Fibroblast of lung (primary cell): ENCODE results near the gene MORN4. TPM values are rescaled to one million over a fixed set of nuclear protein-coding genes. Genes with fewer than 3 reads are reported as not detected.

Experiments
- DNase-seq, 2 donors: peaks; one replicate each; pipeline versions ENCODE4 v3.0.0 to v3.0.0-alpha.2; 2010; ENCODE audit warnings: low read depth in 2 of 2
- H2AFZ ChIP-seq: 2 replicates; pipeline ENCODE4 v1.5.1; 2012; ENCODE audit warnings: low read length, control low read depth, inconsistent platforms
- H3K27ac ChIP-seq: 2 replicates; pipeline ENCODE4 v1.5.1; 2011; ENCODE audit warnings: low read length, control low read depth; ENCODE audit not compliant: insufficient read depth
- H3K27me3 ChIP-seq: 2 replicates; pipeline ENCODE4 v1.5.1; 2011; ENCODE audit warnings: mild to moderate bottlenecking, low read length; ENCODE audit not compliant: control insufficient read depth, insufficient read depth
- H3K36me3 ChIP-seq: 2 replicates; pipeline ENCODE4 v1.5.1; 2011; ENCODE audit warnings: low read length; ENCODE audit not compliant: control insufficient read depth, insufficient read depth
- H3K4me1 ChIP-seq: 2 replicates; pipeline ENCODE4 v1.5.1; 2011; ENCODE audit warnings: low read length; ENCODE audit not compliant: control insufficient read depth, insufficient read depth; ENCODE audit errors: extremely low read depth
- H3K4me2 ChIP-seq: 2 replicates; pipeline ENCODE4 v1.5.1; 2011; ENCODE audit warnings: low read length, control low read depth; ENCODE audit not compliant: insufficient read depth; ENCODE audit errors: extremely low read depth
- H3K4me3 ChIP-seq, 4 experiments: fragments of 200-600 bp in 1 of 4; sonication (generic) in 1 of 4; replicated peaks in 1 of 4; 2 replicates each; pipeline ENCODE4 v1.5.1; 2011 to 2016; ENCODE audit warnings: low read length in 4 of 4, low read depth in 3 of 4, mild to moderate bottlenecking in 3 of 4, control low read depth in 2 of 4, inconsistent platforms in 1 of 4, mixed read lengths in 1 of 4; ENCODE audit not compliant: insufficient read depth in 1 of 4; ENCODE audit errors: control extremely low read depth in 1 of 4
- H3K79me2 ChIP-seq: 2 replicates; pipeline ENCODE4 v1.5.1; 2012; ENCODE audit warnings: mild to moderate bottlenecking, low read length, inconsistent platforms; ENCODE audit not compliant: control insufficient read depth, insufficient read depth
- H3K9ac ChIP-seq: 2 replicates; pipeline ENCODE4 v1.5.1; 2011; ENCODE audit warnings: mild to moderate bottlenecking, low read length, control low read depth; ENCODE audit not compliant: insufficient read depth
- H3K9me3 ChIP-seq: 2 replicates; pipeline ENCODE4 v1.5.1; 2012; ENCODE audit warnings: low read depth, low read length; ENCODE audit not compliant: control insufficient read depth, insufficient read depth
- H4K20me1 ChIP-seq: 2 replicates; pipeline ENCODE4 v1.5.1; 2011; ENCODE audit warnings: low read length; ENCODE audit not compliant: control insufficient read depth, insufficient read depth; ENCODE audit errors: extremely low read depth
- CTCF ChIP-seq, 2 donors: IDR thresholded peaks in 1 of 2; conservative IDR thresholded peaks in 1 of 2; 1 replicate in 1 of 2; 2 replicates in 1 of 2; pipeline ENCODE4 v1.5.1; 2011 to 2012; ENCODE audit warnings: low read length in 2 of 2, control low read depth in 1 of 2, inconsistent platforms in 1 of 2, low read depth in 1 of 2, mild to moderate bottlenecking in 1 of 2
- EZH2 ChIP-seq: IDR thresholded peaks from 2 replicates; pipeline ENCODE4 v1.5.1; 2012; ENCODE audit warnings: low read length, control low read depth, mild to moderate bottlenecking; ENCODE audit errors: missing control alignments
- polyA minus RNA-seq: library from RNA; depleted of rRNA, polyadenylated mRNA; stranded (reverse); fragments of >200 nt; gene quantifications from 2 replicates; pipeline ENCODE4 v1.2.3, GENCODE V29; 2011; ENCODE audit warnings: low replicate concordance
- polyA plus RNA-seq, 2 donors: library from polyadenylated mRNA; depleted of rRNA in 1 of 2; stranded (reverse) in 1 of 2; unstranded in 1 of 2; fragments of >200 nt; gene quantifications; 2 replicates each; pipeline ENCODE4 v1.2.1, GENCODE V29; 2011 to 2012; ENCODE audit warnings: missing spikeins in 1 of 2
- total RNA-seq: library from RNA; depleted of rRNA; stranded (reverse); fragments of >200 nt; gene quantifications from 2 replicates; pipeline ENCODE4 v1.2.1, GENCODE V29; 2014

Gene MORN4
- 6.4 and 13.4 TPM in 2 replicates for total RNA-seq
- polyA plus RNA-seq = 11.0 and 13.2 TPM in 2 replicates
- 11.6 and 12.1 TPM in 2 replicates for polyA plus RNA-seq (2012)
- 2.2 and 3.7 TPM in 2 replicates for polyA minus RNA-seq

- Histone ChIP-seq H3K9me3 (no peaks in the 10 kb centered on the region), H3K9ac (peak within 1 kb of the TSS; percentile 44), H3K36me3 (no peaks in the 10 kb centered on the region), H3K4me3 (peak within 1 kb of the TSS; percentile 78 to 95 (median 92)), H2AFZ (peak within 1 kb of the TSS; percentile 92), H3K4me2 (peak within 1 kb of the TSS; percentile 97), H4K20me1 (no peaks in the 10 kb centered on the region), H3K79me2 (no peaks in the 10 kb centered on the region), H3K27ac (peak within 1 kb of the TSS; percentile 59), H3K27me3 (no peaks in the 10 kb centered on the region), H3K4me1 (peaks cover 5% of the 10 kb centered on the region)
- no peak for TF ChIP-seq EZH2
- no peak for TF ChIP-seq CTCF (conservative IDR thresholded peaks at IDR 0.05 in 1 of 2, IDR thresholded peaks at IDR 0.05 in 1 of 2; ENCODE audit: low read depth in 1 of 2, low read length in 2 of 2)
- DNase-seq = peak; percentile 87 to 90
Measured at GRCh38 chr10:97632949-97633884, at the start of gene MORN4. Gene MORN4, minus strand, starts transcription at chr10:97633500. Its CDS starts 13,847 bp downstream, at chr10:97619653.

GRCh38 chr10:97682042-97682441 is 48.7 kb upstream of the MORN4 start:
- no peak for TF ChIP-seq EZH2
- no peak for TF ChIP-seq CTCF (conservative IDR thresholded peaks at IDR 0.05 in 1 of 2, IDR thresholded peaks at IDR 0.05 in 1 of 2; ENCODE audit: low read depth in 1 of 2, low read length in 2 of 2)
- Histone ChIP-seq H3K9me3 (no peaks in the 10 kb centered on the region), H3K79me2 (peaks cover 44% of the 10 kb centered on the region), H4K20me1 (no peaks in the 10 kb centered on the region), H3K9ac (no peak overlapping the region), H3K4me1 (peaks cover 8% of the 10 kb centered on the region), H3K27me3 (no peaks in the 10 kb centered on the region), H2AFZ (no peak overlapping the region), H3K4me3 (no peak overlapping the region), H3K36me3 (peaks cover 12% of the 10 kb centered on the region), H3K27ac (no peak overlapping the region), H3K4me2 (no peak overlapping the region)
- no peak for DNase-seq

- H4K20me1 ChIP-seq = no peaks in the 10 kb centered on the region
- peaks cover 23% of the 10 kb centered on the region for H3K79me2 ChIP-seq
Measured at GRCh38 chr10:97679594-97679993, 46.3 kb upstream of the MORN4 start.

More at GRCh38 chr10:97679594-97679993, 46.3 kb upstream of the MORN4 start:
- no peak for DNase-seq
- H3K36me3 ChIP-seq = peaks cover 23% of the 10 kb centered on the region
- no peak overlapping the region for H3K27ac ChIP-seq
- H3K4me3 ChIP-seq = no peak overlapping the region
- no peaks in the 10 kb centered on the region for H3K9me3 ChIP-seq
- no peak overlapping the region for H2AFZ ChIP-seq
- TF ChIP-seq EZH2 (no peak), CTCF (conservative IDR thresholded peaks at IDR 0.05 in 1 of 2, IDR thresholded peaks at IDR 0.05 in 1 of 2; ENCODE audit: low read depth in 1 of 2, low read length in 2 of 2) (no peak)
- H3K27me3 ChIP-seq = no peaks in the 10 kb centered on the region
- no peak overlapping the region for H3K4me2 ChIP-seq
- H3K4me1 ChIP-seq = peaks cover 8% of the 10 kb centered on the region
- H3K9ac ChIP-seq = no peak overlapping the region
